GM18907 (cell line): ENCODE measurements around the gene GDPGP1.
A peak's percentile ranks its signal among the peaks of the same experiment; 100 is the strongest.
"Not testable (repeated sequence)": the region's sequence is repeated elsewhere in the genome, so short reads cannot be mapped to it uniquely, and the experiment has no call there.

ENCODE experiments used
- ATAC-seq: cut with Tn5 transposase; IDR thresholded peaks from one replicate; pipeline ENCODE4 v1.9.1; 2021; ENCODE audit warnings: mild to moderate bottlenecking, moderate library complexity; ENCODE audit not compliant: unreplicated experiment

GDPGP1 gene

GRCh38 chr15:90249203-90249863, 15.3 kb downstream of the GDPGP1 start, which contains the start of gene TTLL13:
Gene TTLL13, plus strand, starts transcription at chr15:90249556. Its CDS starts 1,075 bp downstream, at chr15:90250631.
- no peak for ATAC-seq

GRCh38 chr15:90257776-90258175, 23.8 kb downstream of the GDPGP1 start:
- ATAC-seq = no peak

- peak; percentile 68 for ATAC-seq
Observed at GRCh38 chr15:90259524-90259923, 25.5 kb downstream of the GDPGP1 start.

GRCh38 chr15:90260731-90261130, 26.7 kb downstream of the GDPGP1 start:
- not testable (repeated sequence) for ATAC-seq

GRCh38 chr15:90261811-90262210, 27.8 kb downstream of the GDPGP1 start:
- no peak for ATAC-seq

GRCh38 chr15:90262426-90262825, 28.4 kb downstream of the GDPGP1 start:
- no peak for ATAC-seq

- no peak for ATAC-seq
Observed at GRCh38 chr15:90264671-90265070, 30.7 kb downstream of the GDPGP1 start.

GRCh38 chr15:90265271-90266060, 31.5 kb downstream of the GDPGP1 start, which contains the start of gene NGRN:
Gene NGRN, plus strand, starts transcription at chr15:90265672. Its CDS starts 41 bp downstream, at chr15:90265713.
- ATAC-seq = peak; percentile 93

- peak; percentile 1 for ATAC-seq
Observed at GRCh38 chr15:90266061-90266431, 32.0 kb downstream of the GDPGP1 start.

- no peak for ATAC-seq
Observed at GRCh38 chr15:90266485-90266884, 32.5 kb downstream of the GDPGP1 start.

- ATAC-seq = no peak
Observed at GRCh38 chr15:90268415-90268814, 34.4 kb downstream of the GDPGP1 start.

- ATAC-seq = no peak
Observed at GRCh38 chr15:90270502-90271150, 36.6 kb downstream of the GDPGP1 start.

- no peak for ATAC-seq
Observed at GRCh38 chr15:90271459-90272166, 37.6 kb downstream of the GDPGP1 start.

GRCh38 chr15:90278467-90278866, 44.5 kb downstream of the GDPGP1 start:
- not testable (repeated sequence) for ATAC-seq

GRCh38 chr15:90280743-90281142, 46.7 kb downstream of the GDPGP1 start:
- ATAC-seq = not testable (repeated sequence)

GRCh38 chr15:90281637-90282036, 47.6 kb downstream of the GDPGP1 start:
- ATAC-seq = not testable (repeated sequence)

GRCh38 chr15:90286678-90287077, 52.7 kb downstream of the GDPGP1 start:
- no peak for ATAC-seq

GRCh38 chr15:90287101-90287500, 53.1 kb downstream of the GDPGP1 start:
- ATAC-seq = no peak

GRCh38 chr15:90287946-90288345, 53.9 kb downstream of the GDPGP1 start:
- ATAC-seq = no peak

- ATAC-seq = no peak
Observed at GRCh38 chr15:90291679-90292356, 57.8 kb downstream of the GDPGP1 start.
